ENCODE results near the gene VSTM1. TPM values are rescaled to one million over a fixed set of nuclear protein-coding genes. Genes with fewer than 3 reads are reported as not detected.

The VSTM1 gene
- total and polyA plus RNA-seq, 2 of the 4 experiments (the other 2 are of a cell fraction) = not detected

- H3K36me3 ChIP-seq (ENCODE audit: control insufficient read depth, insufficient read depth, low read length) = no peaks in the 10 kb centered on the region
- CTCF ChIA-PET = no interaction called here
- no peak overlapping the region for H3K27ac ChIP-seq (ENCODE audit: insufficient read depth, low read length)
- H3K56ac ChIP-seq (ENCODE audit: extremely low read depth, insufficient read depth, low read length) = no peak overlapping the region; the same call in 1 of the 2 replicates
- H4K91ac ChIP-seq (ENCODE audit: insufficient read depth, low read depth, low read length) = no peak overlapping the region
- H4K20me1 ChIP-seq (ENCODE audit: insufficient read depth, low read length) = no peaks in the 10 kb centered on the region
- ATAC-seq (ENCODE audit: low read depth) (no peak), DNase-seq (no peak)
- dilution Hi-C loops (cut with HindIII; ENCODE audit: low sequenced_read_pairs, unreplicated experiment) (no loop called here), in situ Hi-C loops (cut with MboI; ENCODE audit: low sequenced_read_pairs) (no loop called here), intact Hi-C loops (cut with micrococcal nuclease) (no loop called here)
- no peak overlapping the region for H2BK20ac ChIP-seq (ENCODE audit: low read depth, low read length)
- no peak overlapping the region for H3K4ac ChIP-seq (ENCODE audit: low read depth, low read length)
- no peak overlapping the region for H2BK5ac ChIP-seq (ENCODE audit: low read depth, low read length, poor library complexity, severe bottlenecking)
- H2BK120ac ChIP-seq (ENCODE audit: low read depth, low read length) = no peak overlapping the region
- H3K27me3 ChIP-seq (ENCODE audit: control insufficient read depth, insufficient read depth, low read length) = no peaks in the 10 kb centered on the region
- TF ChIP-seq CEBPB (IDR thresholded peaks at IDR 0.05; ENCODE audit: low read depth, low read length) = no peak
- no peak for TF ChIP-seq CHD1 (IDR thresholded peaks at IDR 0.05; ENCODE audit: low read depth, low read length)
- no peak for TF ChIP-seq MAZ (IDR thresholded peaks at IDR 0.05; ENCODE audit: borderline replicate concordance, low read depth, low read length)
- no peak for TF ChIP-seq RAD21 (IDR thresholded peaks at IDR 0.05; ENCODE audit: low read length)
- no peak for TF ChIP-seq NFE2L2 (IDR thresholded peaks at IDR 0.05; ENCODE audit: low read depth, low read length)
- H3K4me2 ChIP-seq (ENCODE audit: low read depth, low read length) = no peak overlapping the region
- WGBS, 2 experiments (ENCODE audit: extremely low coverage in 2 of 2, insufficient read length in 1 of 2) = 66% methylated on average over 7 of the region's 9 CpGs; no CpG with 5 or more reads in 1 of the 2 experiments
- H3K79me1 ChIP-seq (ENCODE audit: low read depth in 1 of 2, low read length in 2 of 2) = no peaks in the 10 kb centered on the region
- no peak overlapping the region for H2AK5ac ChIP-seq (ENCODE audit: low read depth, low read length)
- H3K23ac ChIP-seq (ENCODE audit: low read depth, low read length) = no peak overlapping the region
- no peaks in the 10 kb centered on the region for H3K9me3 ChIP-seq (ENCODE audit: control insufficient read depth, insufficient read depth, low read length)
- no peak overlapping the region for H2BK15ac ChIP-seq (ENCODE audit: low read depth, low read length)
- no TSS peak for BruUV-seq (replicated peaks)
- H3K14ac ChIP-seq (replicated peaks; ENCODE audit: low read depth, low read length) = no peak overlapping the region
- H4K5ac ChIP-seq (ENCODE audit: low read depth, low read length) = no peak overlapping the region
- H3K4me1 ChIP-seq (ENCODE audit: control insufficient read depth, insufficient read depth, low read length) = no peaks in the 10 kb centered on the region
- no peaks in the 10 kb centered on the region for H3K9me1 ChIP-seq (ENCODE audit: insufficient read depth, low read length)
- POLR2A ChIA-PET (ENCODE audit: unreplicated experiment) = no interaction called here
- no peak overlapping the region for H3K4me3 ChIP-seq (ENCODE audit: insufficient read depth, low read depth, low read length)
- no peak overlapping the region for H2AK9ac ChIP-seq (replicated peaks; ENCODE audit: low read depth, low read length, poor library complexity)
- H3K9ac ChIP-seq (ENCODE audit: low read depth, low read length) = no peak overlapping the region
- no peak overlapping the region for H4K8ac ChIP-seq (ENCODE audit: low read depth in 2 of 2, low read length in 2 of 2)
- H2AFZ ChIP-seq (replicated peaks; ENCODE audit: low read length, poor library complexity) = no peak overlapping the region
- H3K18ac ChIP-seq (ENCODE audit: low read depth, low read length) = no peak overlapping the region
Observed at GRCh38 chr19:54062643-54063042, 1.1 kb downstream of the VSTM1 start.
